Mesenchymal stem cell (in vitro differentiated cells and primary cell): ENCODE results near the gene VWA3B.

ENCODE experiments used
- DNase-seq: peaks from one replicate; pipeline ENCODE4 v3.0.0-alpha.2; 2013
- H2AFZ ChIP-seq: one replicate; pipeline ENCODE4 v1.6.1; 2013; ENCODE audit warnings: low read depth, mild to moderate bottlenecking, control low read depth, inconsistent platforms, low read length, moderate library complexity
- H2AK5ac ChIP-seq: 2 replicates; pipeline ENCODE4 v1.6.1; 2013; ENCODE audit warnings: low read length, moderate library complexity, mild to moderate bottlenecking, inconsistent platforms; ENCODE audit not compliant: severe bottlenecking
- H2BK120ac ChIP-seq: one replicate; pipeline ENCODE4 v1.6.1; 2013; ENCODE audit warnings: low read depth, mild to moderate bottlenecking, inconsistent platforms, low read length, moderate library complexity
- H2BK12ac ChIP-seq, 2 experiments: one replicate each; pipeline ENCODE4 v1.6.1; 2013; ENCODE audit warnings: inconsistent platforms in 2 of 2, low read length in 2 of 2, mild to moderate bottlenecking in 2 of 2, moderate library complexity in 2 of 2, control low read depth in 1 of 2
- H2BK15ac ChIP-seq: one replicate; pipeline ENCODE4 v1.6.1; 2013; ENCODE audit warnings: mild to moderate bottlenecking, low read depth, inconsistent platforms; ENCODE audit not compliant: poor library complexity, severe bottlenecking
- H2BK5ac ChIP-seq: 2 replicates; pipeline ENCODE4 v1.6.1; 2013; ENCODE audit warnings: low read depth, mild to moderate bottlenecking, low read length, control low read depth, inconsistent platforms; ENCODE audit not compliant: poor library complexity, severe bottlenecking
- H3K14ac ChIP-seq, 2 experiments: one replicate each; pipeline ENCODE4 v1.6.1; 2013; ENCODE audit warnings: inconsistent platforms in 2 of 2, low read length in 2 of 2, control low read depth in 1 of 2, mild to moderate bottlenecking in 1 of 2, moderate library complexity in 1 of 2
- H3K18ac ChIP-seq, 2 experiments: one replicate each; pipeline ENCODE4 v1.6.1; 2013; ENCODE audit warnings: inconsistent platforms in 2 of 2, low read length in 2 of 2, control low read depth in 1 of 2, low read depth in 1 of 2, mild to moderate bottlenecking in 1 of 2
- H3K23ac ChIP-seq, 2 experiments: one replicate each; pipeline ENCODE4 v1.6.1; 2013; ENCODE audit warnings: inconsistent platforms in 2 of 2, low read length in 2 of 2, mild to moderate bottlenecking in 2 of 2, moderate library complexity in 2 of 2, control low read depth in 1 of 2
- H3K27ac ChIP-seq: 2 replicates; pipeline ENCODE4 v1.5.1; 2013; ENCODE audit warnings: mild to moderate bottlenecking, moderate library complexity, low read length, control low read depth, inconsistent platforms; ENCODE audit not compliant: poor library complexity, severe bottlenecking
- H3K27me3 ChIP-seq, 2 experiments: 2 replicates each; pipeline versions ENCODE4 v1.6.1 to v1.7.0; 2013; ENCODE audit warnings: low read length in 2 of 2, mild to moderate bottlenecking in 2 of 2, moderate library complexity in 2 of 2, control low read depth in 1 of 2, inconsistent platforms in 1 of 2; ENCODE audit not compliant: control insufficient read depth in 1 of 2, insufficient read depth in 1 of 2
- H3K36me3 ChIP-seq, 2 experiments: 2 replicates each; pipeline versions ENCODE4 v1.6.1 to v1.7.0; 2013; ENCODE audit warnings: low read length in 2 of 2, control low read depth in 1 of 2, inconsistent platforms in 1 of 2, low read depth in 1 of 2, mild to moderate bottlenecking in 1 of 2; ENCODE audit not compliant: insufficient read depth in 2 of 2, control insufficient read depth in 1 of 2
- H3K4ac ChIP-seq, 2 experiments: one replicate each; pipeline ENCODE4 v1.6.1; 2013; ENCODE audit warnings: inconsistent platforms in 2 of 2, low read length in 2 of 2, mild to moderate bottlenecking in 2 of 2, moderate library complexity in 2 of 2, control low read depth in 1 of 2, low read depth in 1 of 2
- H3K4me1 ChIP-seq: 2 replicates; pipeline ENCODE4 v1.6.1; 2013; ENCODE audit warnings: low read depth, low read length, control low read depth; ENCODE audit not compliant: control insufficient read depth, insufficient read depth
- H3K4me2 ChIP-seq: 2 replicates; pipeline ENCODE4 v1.6.1; 2013; ENCODE audit warnings: low read length, mild to moderate bottlenecking, inconsistent platforms; ENCODE audit not compliant: poor library complexity, severe bottlenecking
- H3K4me3 ChIP-seq, 2 experiments: 2 replicates each; pipeline versions ENCODE4 v1.5.1 to v1.7.0; 2013; ENCODE audit warnings: low read length in 2 of 2, mild to moderate bottlenecking in 2 of 2, control low read depth in 1 of 2, low read depth in 1 of 2; ENCODE audit not compliant: insufficient read depth in 1 of 2
- H3K79me1 ChIP-seq: replicated peaks from 2 replicates; pipeline ENCODE4 v1.6.1; 2013; ENCODE audit warnings: mild to moderate bottlenecking, control low read depth, low read length, inconsistent platforms; ENCODE audit not compliant: poor library complexity, severe bottlenecking
- H3K9ac ChIP-seq: 2 replicates; pipeline ENCODE4 v1.7.0; 2013; ENCODE audit warnings: mild to moderate bottlenecking, low read length, moderate library complexity
- H3K9me3 ChIP-seq: 2 replicates; pipeline ENCODE4 v1.7.0; 2013; ENCODE audit warnings: mild to moderate bottlenecking, low read length; ENCODE audit not compliant: control insufficient read depth
- H4K8ac ChIP-seq: one replicate; pipeline ENCODE4 v1.6.1; 2013; ENCODE audit warnings: inconsistent platforms, mild to moderate bottlenecking, low read length, moderate library complexity
- H4K91ac ChIP-seq: one replicate; pipeline ENCODE4 v1.6.1; 2013; ENCODE audit warnings: mild to moderate bottlenecking, low read length, inconsistent platforms
- WGBS: methylation state at CpG from one replicate; pipeline ENCODE4 v1.1.7; 2013; ENCODE audit warnings: mixed read lengths; 5-methylcytosine and 5-hydroxymethylcytosine counted together

VWA3B gene

GRCh38 chr2:98091738-98092137 lies 4.8 kb downstream of the VWA3B start:
- Histone ChIP-seq H3K9me3 (peaks cover 10% of the 10 kb centered on the region), H3K36me3 (no peaks in the 10 kb centered on the region), H2BK5ac (no peak overlapping the region), H2AK5ac (no peak overlapping the region), H3K4me1 (peaks cover 7% of the 10 kb centered on the region), H2BK12ac (no peak overlapping the region), H4K91ac (no peak overlapping the region), H2AFZ (no peak overlapping the region), H3K4ac (no peak overlapping the region), H3K4me2 (no peak overlapping the region), H3K18ac (no peak overlapping the region), H3K4me3 (no peak overlapping the region), H3K27me3 (peaks cover 20 to 25% of the 10 kb centered on the region in 2 experiments), H3K23ac (no peak overlapping the region), H3K27ac (no peak overlapping the region), H3K9ac (no peak overlapping the region), H3K79me1 (no peaks in the 10 kb centered on the region), H2BK120ac (no peak overlapping the region), H2BK15ac (no peak overlapping the region), H4K8ac (no peak overlapping the region), H3K14ac (no peak overlapping the region)
- no peak for DNase-seq
- 100% methylated on average over 1 of the region's 1 CpG for WGBS

GRCh38 chr2:98093146-98093545 lies 6.2 kb downstream of the VWA3B start:
- no peak overlapping the region for H4K8ac ChIP-seq
- H3K18ac ChIP-seq: no peak overlapping the region
- H3K4ac ChIP-seq: no peak overlapping the region
- H3K27ac ChIP-seq: no peak overlapping the region
- no peaks in the 10 kb centered on the region for H3K4me1 ChIP-seq
- peak overlapping the region in 1 of 2 experiments; percentile 20 for H3K14ac ChIP-seq
- H2BK120ac ChIP-seq: no peak overlapping the region
- H3K23ac ChIP-seq: no peak overlapping the region
- 89% methylated on average over 1 of the region's 3 CpGs for WGBS
- no peak overlapping the region for H3K4me2 ChIP-seq
- H2AK5ac ChIP-seq: no peak overlapping the region
- no peak overlapping the region for H2BK5ac ChIP-seq
- peaks cover 8 to 13% of the 10 kb centered on the region in 2 experiments for H3K27me3 ChIP-seq
- no peak overlapping the region for H3K4me3 ChIP-seq
- no peaks in the 10 kb centered on the region for H3K79me1 ChIP-seq
- DNase-seq: no peak
- H3K36me3 ChIP-seq: no peaks in the 10 kb centered on the region
- no peak overlapping the region for H2BK15ac ChIP-seq
- H3K9me3 ChIP-seq: peaks cover 19% of the 10 kb centered on the region
- no peak overlapping the region for H3K9ac ChIP-seq
- no peak overlapping the region for H2BK12ac ChIP-seq
- no peak overlapping the region for H2AFZ ChIP-seq
- peak overlapping the region; percentile 34 for H4K91ac ChIP-seq

GRCh38 chr2:98093611-98094010 lies 6.6 kb downstream of the VWA3B start:
- no peaks in the 10 kb centered on the region for H3K79me1 ChIP-seq
- H3K14ac ChIP-seq: no peak overlapping the region
- H3K36me3 ChIP-seq: no peaks in the 10 kb centered on the region
- H3K4ac ChIP-seq: no peak overlapping the region
- H4K8ac ChIP-seq: no peak overlapping the region
- no peak overlapping the region for H2BK12ac ChIP-seq
- no peak overlapping the region for H2BK120ac ChIP-seq
- no peak overlapping the region for H2BK15ac ChIP-seq
- H3K9ac ChIP-seq: no peak overlapping the region
- H3K4me2 ChIP-seq: no peak overlapping the region
- no peak overlapping the region for H2AK5ac ChIP-seq
- H4K91ac ChIP-seq: no peak overlapping the region
- H3K27ac ChIP-seq: no peak overlapping the region
- no peak overlapping the region for H2BK5ac ChIP-seq
- peaks cover 5 to 10% of the 10 kb centered on the region in 2 experiments for H3K27me3 ChIP-seq
- H3K4me1 ChIP-seq: no peaks in the 10 kb centered on the region
- WGBS: no CpG with 5 or more reads among the region's 5 CpGs
- DNase-seq: no peak
- peaks cover 23% of the 10 kb centered on the region for H3K9me3 ChIP-seq
- no peak overlapping the region for H3K18ac ChIP-seq
- no peak overlapping the region for H3K23ac ChIP-seq
- no peak overlapping the region for H2AFZ ChIP-seq
- no peak overlapping the region for H3K4me3 ChIP-seq

- Histone ChIP-seq H3K9ac (no peak overlapping the region), H2BK120ac (no peak overlapping the region)
- 81% methylated on average over 6 of the region's 6 CpGs for WGBS
These were observed 13.2 kb downstream of the VWA3B start for GRCh38 chr2:98099939-98100743.

More at GRCh38 chr2:98099939-98100743, 13.2 kb downstream of the VWA3B start:
- Histone ChIP-seq H3K23ac (no peak overlapping the region), H2BK15ac (no peak overlapping the region), H3K4ac (no peak overlapping the region), H3K18ac (no peak overlapping the region), H3K14ac (no peak overlapping the region), H3K4me3 (no peak overlapping the region), H3K79me1 (no peaks in the 10 kb centered on the region), H2BK12ac (no peak overlapping the region), H4K8ac (no peak overlapping the region), H2BK5ac (no peak overlapping the region), H4K91ac (no peak overlapping the region), H3K27ac (no peak overlapping the region), H3K9me3 (peaks cover 36% of the 10 kb centered on the region), H2AFZ (no peak overlapping the region), H2AK5ac (no peak overlapping the region), H3K27me3 (peaks cover 0 to 7% of the 10 kb centered on the region in 2 experiments), H3K4me1 (no peaks in the 10 kb centered on the region), H3K4me2 (no peak overlapping the region), H3K36me3 (no peaks in the 10 kb centered on the region)
- no peak for DNase-seq
